GM20000 (cell line): ENCODE data around the gene SLC2A9.

Experiments used
- DNase-seq: peaks from one replicate; pipeline ENCODE4 v3.0.0; 2012; ENCODE audit warnings: low spot score
- CTCF ChIP-seq: IDR thresholded peaks from 2 replicates; pipeline ENCODE4 v1.5.1; 2012; ENCODE audit warnings: mild to moderate bottlenecking, control low read depth; ENCODE audit errors: extremely low read depth, missing control alignments

The SLC2A9 gene

GRCh38 chr4:9895333-9895705 lies 126.0 kb downstream of the SLC2A9 start:
- no peak for TF ChIP-seq CTCF
- DNase-seq = no peak

- no peak for DNase-seq
- no peak for TF ChIP-seq CTCF
Observed at GRCh38 chr4:9894644-9895332, 126.5 kb downstream of the SLC2A9 start.

- DNase-seq = no peak
- no peak for TF ChIP-seq CTCF
Observed at GRCh38 chr4:9893329-9894108, 127.8 kb downstream of the SLC2A9 start.

GRCh38 chr4:9891740-9892139 lies 129.6 kb downstream of the SLC2A9 start:
- DNase-seq = no peak
- TF ChIP-seq CTCF = no peak

- DNase-seq = no peak
Observed at GRCh38 chr4:9891056-9891455, 130.2 kb downstream of the SLC2A9 start.

GRCh38 chr4:9889306-9889705 lies 132.0 kb downstream of the SLC2A9 start:
- no peak for DNase-seq
- no peak for TF ChIP-seq CTCF

More at GRCh38 chr4:9891056-9891455, 130.2 kb downstream of the SLC2A9 start:
- no peak for TF ChIP-seq CTCF

- no peak for DNase-seq
- TF ChIP-seq CTCF = no peak
Observed at GRCh38 chr4:9885958-9886357, 135.3 kb downstream of the SLC2A9 start.
